ENCODE data around the gene SLC6A20. TPM values are rescaled to one million over a fixed set of nuclear protein-coding genes. Genes with fewer than 3 reads are reported as not detected.

SLC6A20 gene
- total and polyA plus RNA-seq, 2 experiments from 2014 or later: 0.05 to 0.14 TPM

GRCh38 chr3:45711931-45712330, 84.4 kb downstream of the SLC6A20 start:
- Histone ChIP-seq H3K4me2 (no peak overlapping the region), H3F3A (replicated peaks; ENCODE audit: low read depth) (no peaks in the 10 kb centered on the region; the same call in 1 of the 2 replicates), H3K4me3 (no peak overlapping the region), H3K36me3 (ENCODE audit: insufficient read depth) (peaks cover 26% of the 10 kb centered on the region), H3K4me1 (ENCODE audit: insufficient read depth) (no peaks in the 10 kb centered on the region), H2AFZ (no peak overlapping the region), H3K27ac (ENCODE audit: low read depth) (0 out of 2 replicates have a peak overlapping the region, but pooled peaks have one; percentile 33), H3K79me2 (replicated peaks; ENCODE audit: insufficient read depth) (no peaks in the 10 kb centered on the region), H3K9me2 (ENCODE audit: insufficient read depth) (no peaks in the 10 kb centered on the region), H3K27me3 (ENCODE audit: insufficient read depth) (no peaks in the 10 kb centered on the region), H4K20me1 (replicated peaks; ENCODE audit: insufficient read depth) (no peaks in the 10 kb centered on the region)
- H3K4me3 Mint-ChIP-seq: no peak overlapping the region
- H3K27me3 Mint-ChIP-seq (ENCODE audit: insufficient read depth, low read depth, poor library complexity): peaks cover 2% of the 10 kb centered on the region
- TF ChIP-seq STAT1 (IDR thresholded peaks at IDR 0.05; ENCODE audit: unreplicated experiment) (no peak), ETS1 (IDR thresholded peaks at IDR 0.05) (no peak), CTCF (conservative IDR thresholded peaks at IDR 0.05; ENCODE audit: low read depth in 2 of 2) (no peak), ZNF462 (CRISPR knock-in tag; IDR thresholded peaks at IDR 0.05) (no peak), NANOG (IDR thresholded peaks at IDR 0.05; ENCODE audit: borderline replicate concordance) (no peak), JUNB (IDR thresholded peaks at IDR 0.05; ENCODE audit: unreplicated experiment) (no peak)
- ATAC-seq (no peak), DNase-seq (ENCODE audit: low spot score) (no peak)
- peaks cover 3% of the 10 kb centered on the region; the same call in 2 of the 3 replicates for H3K4me1 Mint-ChIP-seq
- H3K36me3 Mint-ChIP-seq (ENCODE audit: low read depth): peaks cover 62% of the 10 kb centered on the region
- H3K27ac Mint-ChIP-seq: peak overlapping the region; percentile 12; the same call in 1 of the 2 replicates
- no peaks in the 10 kb centered on the region for H3K9me3 Mint-ChIP-seq
